GM20431 (cell line): ENCODE data around the gene GLRX5.
"Not testable (repeated sequence)": the region's sequence is repeated elsewhere in the genome, so short reads cannot be mapped to it uniquely, and the experiment has no call there.

Source experiments
- in situ Hi-C: fragments of 300-500 bp; cut with MseI, MboI; formaldehyde crosslinking; loops from one replicate; pipeline ENCODE4 v1.15.0; 2020; ENCODE audit warnings: low sequenced_read_pairs; ENCODE audit not compliant: unreplicated experiment

Gene GLRX5

GRCh38 chr14:95547626-95548327 is 12.9 kb downstream of the GLRX5 start:
- in situ Hi-C loops: no loop called here

GRCh38 chr14:95548328-95548929 is 13.6 kb downstream of the GLRX5 start:
- in situ Hi-C loops: no loop called here

- in situ Hi-C loops: loop anchor here (10.0 kb wide), 1 partner anchor 435 kb away; no protein-coding TSS in a partner anchor
These were observed 15.1 kb downstream of the GLRX5 start for GRCh38 chr14:95549656-95550585.

- in situ Hi-C loops: loop anchor here (10.0 kb wide), 1 partner anchor 433 kb away; no protein-coding TSS in a partner anchor
These were observed 16.6 kb downstream of the GLRX5 start for GRCh38 chr14:95551435-95551834.

- in situ Hi-C loops: loop anchor here (10.0 kb wide), 1 partner anchor 432 kb away; no protein-coding TSS in a partner anchor
These were observed 18.3 kb downstream of the GLRX5 start for GRCh38 chr14:95553141-95553540.

GRCh38 chr14:95555053-95555452 is 20.2 kb downstream of the GLRX5 start:
- in situ Hi-C loops: loop anchor here (10.0 kb wide), 1 partner anchor 430 kb away; no protein-coding TSS in a partner anchor

- in situ Hi-C loops: loop anchor here (10.0 kb wide), 1 partner anchor 428 kb away; no protein-coding TSS in a partner anchor
These were observed 22.4 kb downstream of the GLRX5 start for GRCh38 chr14:95557291-95557690.

GRCh38 chr14:95557832-95558231 is 23.0 kb downstream of the GLRX5 start:
- in situ Hi-C loops: loop anchor here (10.0 kb wide), 1 partner anchor 427 kb away; no protein-coding TSS in a partner anchor

GRCh38 chr14:95559203-95559602 is 24.4 kb downstream of the GLRX5 start:
- in situ Hi-C loops: loop anchor here (10.0 kb wide), 1 partner anchor 426 kb away; no protein-coding TSS in a partner anchor

GRCh38 chr14:95561001-95561412 is 26.2 kb downstream of the GLRX5 start:
- in situ Hi-C loops: no loop called here

- in situ Hi-C loops: no loop called here
These were observed 28.2 kb downstream of the GLRX5 start for GRCh38 chr14:95562892-95563685.

- in situ Hi-C loops: no loop called here
These were observed 29.2 kb downstream of the GLRX5 start for GRCh38 chr14:95564060-95564459.

- in situ Hi-C loops: no loop called here
These were observed 34.6 kb downstream of the GLRX5 start for GRCh38 chr14:95569440-95569839.

- in situ Hi-C loops: no loop called here
These were observed 38.5 kb downstream of the GLRX5 start for GRCh38 chr14:95573313-95573712.

- in situ Hi-C loops: no loop called here
These were observed 41.1 kb downstream of the GLRX5 start for GRCh38 chr14:95575840-95576473.

- in situ Hi-C loops: no loop called here
These were observed 42.4 kb downstream of the GLRX5 start for GRCh38 chr14:95577067-95577800.

- in situ Hi-C loops: no loop called here
These were observed 43.0 kb downstream of the GLRX5 start for GRCh38 chr14:95577870-95578269.

- in situ Hi-C loops: not testable (repeated sequence)
These were observed 49.2 kb downstream of the GLRX5 start for GRCh38 chr14:95583836-95584617.
